Right lobe of liver (tissue), 4 donors: ENCODE results near the gene GNG11.

Experiments used
- CTCF ChIP-seq, 4 donors: fragments of 200-600 bp in 3 of 4; fragments of 450-650 bp in 1 of 4; IDR thresholded peaks; one replicate each; pipeline versions ENCODE4 v1.5.1 to v1.8.0; 2016 to 2022; ENCODE audit warnings: antibody characterized with exemption in 4 of 4, mild to moderate bottlenecking in 2 of 4
- POLR2A ChIP-seq: fragments of 450-650 bp; IDR thresholded peaks from one replicate; pipeline ENCODE4 v1.6.1; 2017; ENCODE audit warnings: antibody characterized with exemption, mild to moderate bottlenecking
- donor health status: DM: no; HTN: no; CAD: no.
- donor health status: DM: no; HTN: no; CAD: no.
- donor health status: DM: no; HTN: yes; CAD: no.

GRCh38 chr7:93921607-93922566, at the start of gene GNG11:
- TF ChIP-seq CTCF (IDR thresholded peaks at IDR 0.05) (no peak), POLR2A (peak; percentile 34)
